SK-N-SH (cell line): ENCODE results near the gene MUC12.

Source experiments
- CHD2 ChIP-seq: fragments of 150-350 bp; IDR thresholded peaks from 2 replicates; pipeline ENCODE4 v1.6.1; 2018; ENCODE audit warnings: low read length; ENCODE audit not compliant: partially characterized antibody
- EZH2phosphoT487 ChIP-seq: fragments of 200-600 bp; sonication (generic); IDR thresholded peaks from 2 replicates; pipeline ENCODE4 v1.6.1; 2017; ENCODE audit warnings: low read depth, mixed run types, mild to moderate bottlenecking, antibody characterized with exemption, moderate library complexity, borderline replicate concordance
- FOXJ3 ChIP-seq: sonication (generic); formaldehyde crosslinking; IDR thresholded peaks from 2 replicates; pipeline ENCODE4 v1.5.1; 2020; ENCODE audit warnings: mild to moderate bottlenecking, missing genetic modification reagents
- GABPA ChIP-seq: IDR thresholded peaks from 2 replicates; pipeline ENCODE4 v1.4.0; 2012; ENCODE audit warnings: low read depth, mild to moderate bottlenecking
- GATA2 ChIP-seq: sonication (generic); formaldehyde crosslinking; IDR thresholded peaks from 2 replicates; pipeline ENCODE4 v1.5.0; 2020; ENCODE audit warnings: mild to moderate bottlenecking, missing genetic modification reagents
- MXI1 ChIP-seq: IDR thresholded peaks from 2 replicates; pipeline ENCODE4 v1.6.1; 2012; ENCODE audit warnings: mild to moderate bottlenecking, low read depth, low read length, improper control_type of control experiment
- POLR2AphosphoS5 ChIP-seq: IDR thresholded peaks from 2 replicates; pipeline ENCODE4 v1.6.1; 2012; ENCODE audit warnings: low read depth, low read length
- RAD21 ChIP-seq: IDR thresholded peaks from 2 replicates; pipeline ENCODE4 v1.6.1; 2012; ENCODE audit warnings: mild to moderate bottlenecking, low read length
- RCOR1 ChIP-seq: fragments of 150-350 bp; IDR thresholded peaks from 2 replicates; pipeline ENCODE4 v1.6.1; 2017; ENCODE audit warnings: antibody characterized with exemption, low read length
- RFX5 ChIP-seq: IDR thresholded peaks from 2 replicates; pipeline ENCODE4 v1.6.1; 2012; ENCODE audit warnings: mild to moderate bottlenecking, improper control_type of control experiment, low read length
- TF ChIP-seq, protein P1 (sequence below): fragments of 200-600 bp; sonication (generic); IDR thresholded peaks from 2 replicates; pipeline ENCODE4 v1.6.1; 2017; ENCODE audit warnings: antibody characterized with exemption, mild to moderate bottlenecking, moderate library complexity
- TF ChIP-seq, protein P2 (sequence below): IDR thresholded peaks from 2 replicates; pipeline ENCODE4 v1.6.1; 2012; ENCODE audit warnings: mild to moderate bottlenecking, low read depth, low read length, moderate library complexity

- no peak for TF ChIP-seq POLR2AphosphoS5
- TF ChIP-seq, protein P1, sequence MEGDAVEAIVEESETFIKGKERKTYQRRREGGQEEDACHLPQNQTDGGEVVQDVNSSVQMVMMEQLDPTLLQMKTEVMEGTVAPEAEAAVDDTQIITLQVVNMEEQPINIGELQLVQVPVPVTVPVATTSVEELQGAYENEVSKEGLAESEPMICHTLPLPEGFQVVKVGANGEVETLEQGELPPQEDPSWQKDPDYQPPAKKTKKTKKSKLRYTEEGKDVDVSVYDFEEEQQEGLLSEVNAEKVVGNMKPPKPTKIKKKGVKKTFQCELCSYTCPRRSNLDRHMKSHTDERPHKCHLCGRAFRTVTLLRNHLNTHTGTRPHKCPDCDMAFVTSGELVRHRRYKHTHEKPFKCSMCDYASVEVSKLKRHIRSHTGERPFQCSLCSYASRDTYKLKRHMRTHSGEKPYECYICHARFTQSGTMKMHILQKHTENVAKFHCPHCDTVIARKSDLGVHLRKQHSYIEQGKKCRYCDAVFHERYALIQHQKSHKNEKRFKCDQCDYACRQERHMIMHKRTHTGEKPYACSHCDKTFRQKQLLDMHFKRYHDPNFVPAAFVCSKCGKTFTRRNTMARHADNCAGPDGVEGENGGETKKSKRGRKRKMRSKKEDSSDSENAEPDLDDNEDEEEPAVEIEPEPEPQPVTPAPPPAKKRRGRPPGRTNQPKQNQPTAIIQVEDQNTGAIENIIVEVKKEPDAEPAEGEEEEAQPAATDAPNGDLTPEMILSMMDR = no peak
- no peak for TF ChIP-seq RCOR1
- TF ChIP-seq CHD2 = no peak
- no peak for TF ChIP-seq EZH2phosphoT487
- TF ChIP-seq MXI1 = no peak
- TF ChIP-seq, protein P2, sequence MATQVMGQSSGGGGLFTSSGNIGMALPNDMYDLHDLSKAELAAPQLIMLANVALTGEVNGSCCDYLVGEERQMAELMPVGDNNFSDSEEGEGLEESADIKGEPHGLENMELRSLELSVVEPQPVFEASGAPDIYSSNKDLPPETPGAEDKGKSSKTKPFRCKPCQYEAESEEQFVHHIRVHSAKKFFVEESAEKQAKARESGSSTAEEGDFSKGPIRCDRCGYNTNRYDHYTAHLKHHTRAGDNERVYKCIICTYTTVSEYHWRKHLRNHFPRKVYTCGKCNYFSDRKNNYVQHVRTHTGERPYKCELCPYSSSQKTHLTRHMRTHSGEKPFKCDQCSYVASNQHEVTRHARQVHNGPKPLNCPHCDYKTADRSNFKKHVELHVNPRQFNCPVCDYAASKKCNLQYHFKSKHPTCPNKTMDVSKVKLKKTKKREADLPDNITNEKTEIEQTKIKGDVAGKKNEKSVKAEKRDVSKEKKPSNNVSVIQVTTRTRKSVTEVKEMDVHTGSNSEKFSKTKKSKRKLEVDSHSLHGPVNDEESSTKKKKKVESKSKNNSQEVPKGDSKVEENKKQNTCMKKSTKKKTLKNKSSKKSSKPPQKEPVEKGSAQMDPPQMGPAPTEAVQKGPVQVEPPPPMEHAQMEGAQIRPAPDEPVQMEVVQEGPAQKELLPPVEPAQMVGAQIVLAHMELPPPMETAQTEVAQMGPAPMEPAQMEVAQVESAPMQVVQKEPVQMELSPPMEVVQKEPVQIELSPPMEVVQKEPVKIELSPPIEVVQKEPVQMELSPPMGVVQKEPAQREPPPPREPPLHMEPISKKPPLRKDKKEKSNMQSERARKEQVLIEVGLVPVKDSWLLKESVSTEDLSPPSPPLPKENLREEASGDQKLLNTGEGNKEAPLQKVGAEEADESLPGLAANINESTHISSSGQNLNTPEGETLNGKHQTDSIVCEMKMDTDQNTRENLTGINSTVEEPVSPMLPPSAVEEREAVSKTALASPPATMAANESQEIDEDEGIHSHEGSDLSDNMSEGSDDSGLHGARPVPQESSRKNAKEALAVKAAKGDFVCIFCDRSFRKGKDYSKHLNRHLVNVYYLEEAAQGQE = no peak
- TF ChIP-seq GATA2 (CRISPR knock-in tag) = no peak
- no peak for TF ChIP-seq GABPA
- TF ChIP-seq RAD21 = no peak
- no peak for TF ChIP-seq RFX5
- TF ChIP-seq FOXJ3 = no peak
These were observed 27.2 kb upstream of the MUC12 start for GRCh38 chr7:100942045-100942774.
